Parathyroid adenoma (tissue), 2 donors: ENCODE measurements around the gene CYSRT1.

Experiments
- H2AFZ ChIP-seq: fragments of 300-600 bp; sonication (generic); one replicate; pipeline ENCODE4 v1.7.0; 2017; ENCODE audit warnings: antibody characterized with exemption, mild to moderate bottlenecking
- H3K27ac ChIP-seq: fragments of 300-600 bp; sonication (generic); one replicate; pipeline ENCODE4 v1.7.0; 2017
- H3K27me3 ChIP-seq: fragments of 300-600 bp; sonication (generic); one replicate; pipeline ENCODE4 v1.7.0; 2017; ENCODE audit warnings: low read length; ENCODE audit not compliant: control insufficient read depth, insufficient read depth
- H3K36me3 ChIP-seq: fragments of 300-600 bp; sonication (generic); one replicate; pipeline ENCODE4 v1.7.0; 2017; ENCODE audit warnings: low read length; ENCODE audit not compliant: control insufficient read depth, insufficient read depth
- H3K4me1 ChIP-seq: fragments of 300-600 bp; sonication (generic); one replicate; pipeline ENCODE4 v1.7.0; 2017; ENCODE audit warnings: control low read depth
- H3K4me2 ChIP-seq: fragments of 300-600 bp; sonication (generic); one replicate; pipeline ENCODE4 v1.7.0; 2017; ENCODE audit warnings: low read length
- H3K4me3 ChIP-seq: fragments of 300-600 bp; sonication (generic); one replicate; pipeline ENCODE4 v1.7.0; 2017; ENCODE audit warnings: low read depth, low read length
- H3K79me2 ChIP-seq: fragments of 300-600 bp; sonication (generic); one replicate; pipeline ENCODE4 v1.7.0; 2017; ENCODE audit warnings: control low read depth
- H3K9ac ChIP-seq: fragments of 300-600 bp; sonication (generic); one replicate; pipeline ENCODE4 v1.7.0; 2017; ENCODE audit warnings: mild to moderate bottlenecking
- H3K9me3 ChIP-seq: fragments of 300-600 bp; sonication (generic); one replicate; pipeline ENCODE4 v1.7.0; 2017; ENCODE audit warnings: low read length; ENCODE audit not compliant: control insufficient read depth
- CTCF ChIP-seq: fragments of 300-600 bp; sonication (generic); IDR thresholded peaks from one replicate; pipeline ENCODE4 v1.7.0; 2017; ENCODE audit warnings: antibody characterized with exemption, mild to moderate bottlenecking
- donor health status: primary hyperparathyroidism.

The CYSRT1 gene

GRCh38 chr9:137247916-137248175, 22.9 kb downstream of the CYSRT1 start:
- no peak overlapping the region for H3K27ac ChIP-seq
- no peak overlapping the region for H2AFZ ChIP-seq
- no peak overlapping the region for H3K4me3 ChIP-seq
- no peaks in the 10 kb centered on the region for H3K4me1 ChIP-seq
- no peak for TF ChIP-seq CTCF
- H3K9ac ChIP-seq, result no peak overlapping the region
- H3K79me2 ChIP-seq, result no peaks in the 10 kb centered on the region
- no peaks in the 10 kb centered on the region for H3K36me3 ChIP-seq
- no peak overlapping the region for H3K4me2 ChIP-seq
- H3K9me3 ChIP-seq, result no peaks in the 10 kb centered on the region
- H3K27me3 ChIP-seq, result no peaks in the 10 kb centered on the region

- H3K9ac ChIP-seq, result no peak overlapping the region
- H3K27me3 ChIP-seq, result no peaks in the 10 kb centered on the region
- H2AFZ ChIP-seq, result no peak overlapping the region
- no peak overlapping the region for H3K4me3 ChIP-seq
- no peaks in the 10 kb centered on the region for H3K36me3 ChIP-seq
- no peaks in the 10 kb centered on the region for H3K79me2 ChIP-seq
- no peaks in the 10 kb centered on the region for H3K9me3 ChIP-seq
- H3K27ac ChIP-seq, result no peak overlapping the region
- no peak overlapping the region for H3K4me2 ChIP-seq
- H3K4me1 ChIP-seq, result no peaks in the 10 kb centered on the region
- no peak for TF ChIP-seq CTCF
Measured at GRCh38 chr9:137250329-137251193, 25.6 kb downstream of the CYSRT1 start.

- Histone ChIP-seq H3K9me3 (no peaks in the 10 kb centered on the region), H3K27ac (no peak within 1 kb of the TSS), H3K9ac (no peak within 1 kb of the TSS), H3K79me2 (no peaks in the 10 kb centered on the region), H3K27me3 (no peaks in the 10 kb centered on the region), H3K4me3 (no peak within 1 kb of the TSS), H3K36me3 (no peaks in the 10 kb centered on the region), H3K4me1 (no peaks in the 10 kb centered on the region), H3K4me2 (no peak within 1 kb of the TSS), H2AFZ (no peak within 1 kb of the TSS)
- TF ChIP-seq CTCF, result no peak
Measured at GRCh38 chr9:137251194-137251461, 26.2 kb downstream of the CYSRT1 start, which contains the start of gene STPG3. TSS of gene STPG3 (plus strand) at chr9:137251286. CDS start at chr9:137251287, 1 bp downstream.

GRCh38 chr9:137251490-137252268, 26.7 kb downstream of the CYSRT1 start:
- no peak overlapping the region for H3K4me3 ChIP-seq
- no peak for TF ChIP-seq CTCF
- H3K9ac ChIP-seq, result no peak overlapping the region
- peaks cover 3% of the 10 kb centered on the region for H3K4me1 ChIP-seq
- H3K27me3 ChIP-seq, result no peaks in the 10 kb centered on the region
- no peak overlapping the region for H2AFZ ChIP-seq
- H3K4me2 ChIP-seq, result no peak overlapping the region
- H3K27ac ChIP-seq, result no peak overlapping the region
- H3K79me2 ChIP-seq, result no peaks in the 10 kb centered on the region
- H3K9me3 ChIP-seq, result no peaks in the 10 kb centered on the region
- H3K36me3 ChIP-seq, result no peaks in the 10 kb centered on the region
